Measurements from ENCODE around the gene TMEM9B.

DNA sequence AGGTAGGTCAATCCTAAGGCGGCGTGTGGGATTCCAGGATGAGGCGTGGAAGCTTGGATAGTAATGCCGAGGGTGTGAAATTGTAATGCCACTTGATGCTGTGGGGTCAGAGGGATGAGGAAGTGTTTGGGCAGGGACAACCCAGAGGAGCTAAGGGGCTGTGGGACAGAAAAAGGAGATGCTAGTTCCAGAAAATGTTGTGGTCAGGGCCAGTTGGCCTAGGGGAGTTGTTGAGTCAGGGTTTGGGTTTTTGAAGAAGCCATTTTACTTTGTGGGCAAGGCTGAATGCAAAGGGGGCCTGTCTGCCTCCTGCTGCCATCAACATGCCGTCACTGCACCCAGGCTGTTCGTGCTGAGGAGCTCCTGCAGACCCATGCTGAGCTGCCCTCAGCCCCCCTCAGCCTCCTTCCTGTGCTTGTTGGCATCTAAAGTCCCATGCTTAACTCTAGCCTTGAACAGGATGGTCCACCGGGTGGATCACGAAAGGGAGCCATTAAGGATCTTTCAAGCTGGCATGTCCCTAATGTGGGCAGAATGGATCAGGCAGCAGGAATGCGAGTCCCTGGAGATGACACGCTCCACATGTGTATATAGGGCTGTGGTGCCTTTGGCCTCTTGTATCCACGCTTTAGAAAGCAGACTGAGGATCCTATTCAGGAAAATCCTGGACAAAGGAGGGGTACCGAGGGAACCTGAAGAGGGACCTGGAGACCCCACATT is 33.6 kb downstream of the TMEM9B start:
- TF ChIP-seq, protein P1, sequence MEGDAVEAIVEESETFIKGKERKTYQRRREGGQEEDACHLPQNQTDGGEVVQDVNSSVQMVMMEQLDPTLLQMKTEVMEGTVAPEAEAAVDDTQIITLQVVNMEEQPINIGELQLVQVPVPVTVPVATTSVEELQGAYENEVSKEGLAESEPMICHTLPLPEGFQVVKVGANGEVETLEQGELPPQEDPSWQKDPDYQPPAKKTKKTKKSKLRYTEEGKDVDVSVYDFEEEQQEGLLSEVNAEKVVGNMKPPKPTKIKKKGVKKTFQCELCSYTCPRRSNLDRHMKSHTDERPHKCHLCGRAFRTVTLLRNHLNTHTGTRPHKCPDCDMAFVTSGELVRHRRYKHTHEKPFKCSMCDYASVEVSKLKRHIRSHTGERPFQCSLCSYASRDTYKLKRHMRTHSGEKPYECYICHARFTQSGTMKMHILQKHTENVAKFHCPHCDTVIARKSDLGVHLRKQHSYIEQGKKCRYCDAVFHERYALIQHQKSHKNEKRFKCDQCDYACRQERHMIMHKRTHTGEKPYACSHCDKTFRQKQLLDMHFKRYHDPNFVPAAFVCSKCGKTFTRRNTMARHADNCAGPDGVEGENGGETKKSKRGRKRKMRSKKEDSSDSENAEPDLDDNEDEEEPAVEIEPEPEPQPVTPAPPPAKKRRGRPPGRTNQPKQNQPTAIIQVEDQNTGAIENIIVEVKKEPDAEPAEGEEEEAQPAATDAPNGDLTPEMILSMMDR (conservative IDR thresholded peaks at IDR 0.05; ENCODE audit: low read depth in 2 of 2) = no peak
- TF ChIP-seq POLR2AphosphoS5 (IDR thresholded peaks at IDR 0.05; ENCODE audit: low read depth) (no peak), EZH2 (IDR thresholded peaks at IDR 0.05; ENCODE audit: low read depth, unreplicated experiment) (no peak), EZH2phosphoT487 (IDR thresholded peaks at IDR 0.05; ENCODE audit: unreplicated experiment) (no peak), ZNF114 (CRISPR knock-in tag; IDR thresholded peaks at IDR 0.05) (no peak), CREB1 (CRISPR knock-in tag; IDR thresholded peaks at IDR 0.05; ENCODE audit: low read depth) (no peak)
- TF ChIP-seq, protein P2, sequence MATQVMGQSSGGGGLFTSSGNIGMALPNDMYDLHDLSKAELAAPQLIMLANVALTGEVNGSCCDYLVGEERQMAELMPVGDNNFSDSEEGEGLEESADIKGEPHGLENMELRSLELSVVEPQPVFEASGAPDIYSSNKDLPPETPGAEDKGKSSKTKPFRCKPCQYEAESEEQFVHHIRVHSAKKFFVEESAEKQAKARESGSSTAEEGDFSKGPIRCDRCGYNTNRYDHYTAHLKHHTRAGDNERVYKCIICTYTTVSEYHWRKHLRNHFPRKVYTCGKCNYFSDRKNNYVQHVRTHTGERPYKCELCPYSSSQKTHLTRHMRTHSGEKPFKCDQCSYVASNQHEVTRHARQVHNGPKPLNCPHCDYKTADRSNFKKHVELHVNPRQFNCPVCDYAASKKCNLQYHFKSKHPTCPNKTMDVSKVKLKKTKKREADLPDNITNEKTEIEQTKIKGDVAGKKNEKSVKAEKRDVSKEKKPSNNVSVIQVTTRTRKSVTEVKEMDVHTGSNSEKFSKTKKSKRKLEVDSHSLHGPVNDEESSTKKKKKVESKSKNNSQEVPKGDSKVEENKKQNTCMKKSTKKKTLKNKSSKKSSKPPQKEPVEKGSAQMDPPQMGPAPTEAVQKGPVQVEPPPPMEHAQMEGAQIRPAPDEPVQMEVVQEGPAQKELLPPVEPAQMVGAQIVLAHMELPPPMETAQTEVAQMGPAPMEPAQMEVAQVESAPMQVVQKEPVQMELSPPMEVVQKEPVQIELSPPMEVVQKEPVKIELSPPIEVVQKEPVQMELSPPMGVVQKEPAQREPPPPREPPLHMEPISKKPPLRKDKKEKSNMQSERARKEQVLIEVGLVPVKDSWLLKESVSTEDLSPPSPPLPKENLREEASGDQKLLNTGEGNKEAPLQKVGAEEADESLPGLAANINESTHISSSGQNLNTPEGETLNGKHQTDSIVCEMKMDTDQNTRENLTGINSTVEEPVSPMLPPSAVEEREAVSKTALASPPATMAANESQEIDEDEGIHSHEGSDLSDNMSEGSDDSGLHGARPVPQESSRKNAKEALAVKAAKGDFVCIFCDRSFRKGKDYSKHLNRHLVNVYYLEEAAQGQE (IDR thresholded peaks at IDR 0.05; ENCODE audit: unreplicated experiment) = no peak
- TF ChIP-seq, protein P3, sequence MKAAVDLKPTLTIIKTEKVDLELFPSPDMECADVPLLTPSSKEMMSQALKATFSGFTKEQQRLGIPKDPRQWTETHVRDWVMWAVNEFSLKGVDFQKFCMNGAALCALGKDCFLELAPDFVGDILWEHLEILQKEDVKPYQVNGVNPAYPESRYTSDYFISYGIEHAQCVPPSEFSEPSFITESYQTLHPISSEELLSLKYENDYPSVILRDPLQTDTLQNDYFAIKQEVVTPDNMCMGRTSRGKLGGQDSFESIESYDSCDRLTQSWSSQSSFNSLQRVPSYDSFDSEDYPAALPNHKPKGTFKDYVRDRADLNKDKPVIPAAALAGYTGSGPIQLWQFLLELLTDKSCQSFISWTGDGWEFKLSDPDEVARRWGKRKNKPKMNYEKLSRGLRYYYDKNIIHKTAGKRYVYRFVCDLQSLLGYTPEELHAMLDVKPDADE (IDR thresholded peaks at IDR 0.05) = no peak

Data from GM23338 (cell line).